Umbilical cord (tissue), 2 donors: Measurements from ENCODE around the gene CEP164. TPM values are rescaled to one million over a fixed set of nuclear protein-coding genes. Genes with fewer than 3 reads are reported as not detected.
"Not testable (repeated sequence)": the region's sequence is repeated elsewhere in the genome, so short reads cannot be mapped to it uniquely, and the experiment has no call there.

ENCODE experiments used
- DNase-seq: peaks from one replicate; pipeline ENCODE4 v3.0.0-alpha.2; 2015; ENCODE audit warnings: low spot score
- total RNA-seq: library from RNA; depleted of rRNA; stranded (reverse); fragments of >200 nt; gene quantifications from one replicate; pipeline ENCODE4 v1.2.3, GENCODE V29; 2014; ENCODE audit warnings: low replicate concordance; ENCODE audit not compliant: insufficient read depth

CEP164 gene
- total RNA-seq, 1 donor from 2014 or later: 49.8 TPM

GRCh38 chr11:117392979-117393378 is 65.3 kb downstream of the CEP164 start:
- DNase-seq: no peak

- no peak for DNase-seq
These were observed 66.7 kb downstream of the CEP164 start for GRCh38 chr11:117394221-117394925.

DNA sequence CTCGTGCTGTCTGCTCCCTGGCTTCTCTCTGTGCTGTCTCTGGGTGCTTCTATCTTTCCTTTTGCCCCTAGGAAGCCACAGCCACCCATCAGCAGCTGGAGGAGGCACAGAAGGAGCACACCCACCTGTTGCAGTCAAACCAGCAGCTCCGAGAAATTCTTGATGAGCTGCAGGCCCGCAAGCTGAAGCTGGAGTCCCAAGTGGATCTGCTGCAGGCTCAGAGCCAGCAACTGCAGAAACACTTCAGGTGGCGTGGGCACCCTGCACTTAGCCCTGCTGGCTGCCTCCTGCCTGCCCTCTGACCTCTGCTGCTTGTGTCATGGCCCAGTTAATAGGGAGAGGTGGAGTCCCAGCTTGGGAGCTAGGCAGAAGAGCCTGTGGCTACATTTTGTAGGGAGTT is 67.8 kb downstream of the CEP164 start:
- DNase-seq: no peak

- no peak for DNase-seq
These were observed 69.3 kb downstream of the CEP164 start for GRCh38 chr11:117396970-117397369.

GRCh38 chr11:117398618-117399017 is 71.0 kb downstream of the CEP164 start:
- DNase-seq: not testable (repeated sequence)

DNA sequence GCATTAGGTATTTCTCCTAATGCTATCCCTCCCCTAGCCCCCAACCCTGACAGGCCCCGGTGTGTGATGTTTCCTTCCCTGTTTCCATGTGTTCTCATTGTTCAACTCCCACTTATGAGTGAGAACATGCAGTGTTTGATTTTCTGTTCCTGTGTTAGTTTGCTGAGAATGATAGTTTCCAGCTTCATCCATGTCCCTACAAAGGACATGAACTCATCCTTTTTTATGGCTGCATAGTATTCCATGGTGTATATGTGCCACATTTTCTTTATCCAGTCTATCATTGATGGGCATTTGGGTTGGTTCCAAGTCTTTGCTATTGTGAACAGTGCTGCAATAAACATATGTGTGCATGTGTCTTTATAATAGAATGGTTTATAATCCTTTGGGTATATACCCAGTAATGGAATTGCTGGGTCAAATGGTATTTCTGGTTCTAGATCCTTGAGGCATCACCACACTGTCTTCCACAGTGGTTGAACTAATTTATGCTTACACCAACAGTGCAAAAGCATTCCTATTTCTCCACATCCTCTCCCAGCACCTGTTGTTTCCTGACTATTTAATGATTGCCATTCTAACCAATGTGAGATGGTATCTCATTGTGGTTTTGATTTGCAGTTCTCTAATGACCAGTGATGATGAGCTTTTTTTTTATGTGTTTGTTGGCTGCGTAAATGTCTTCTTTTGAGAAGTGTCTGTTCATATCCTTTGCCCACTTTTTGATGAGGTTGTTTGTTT is 71.6 kb downstream of the CEP164 start:
- not testable (repeated sequence) for DNase-seq

DNA sequence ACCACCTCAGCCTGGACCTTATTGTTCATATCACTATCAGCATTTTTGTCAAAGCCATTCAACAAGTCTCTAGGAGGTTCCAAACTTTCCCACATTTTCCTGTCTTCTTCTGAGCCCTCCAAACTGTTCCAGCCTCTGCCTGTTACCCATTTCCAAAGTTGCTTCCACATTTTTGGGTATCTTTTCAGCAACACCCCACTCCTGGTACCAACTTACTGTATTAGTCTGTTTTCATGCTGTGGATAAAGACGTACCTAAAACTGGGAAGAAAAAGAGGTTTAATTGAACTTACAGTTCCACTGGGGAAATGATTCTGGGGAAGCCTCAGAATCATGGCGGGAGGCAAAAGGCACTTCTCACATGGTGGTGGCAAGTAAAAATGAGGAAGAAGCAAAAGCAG is 78.2 kb downstream of the CEP164 start:
- not testable (repeated sequence) for DNase-seq

DNA sequence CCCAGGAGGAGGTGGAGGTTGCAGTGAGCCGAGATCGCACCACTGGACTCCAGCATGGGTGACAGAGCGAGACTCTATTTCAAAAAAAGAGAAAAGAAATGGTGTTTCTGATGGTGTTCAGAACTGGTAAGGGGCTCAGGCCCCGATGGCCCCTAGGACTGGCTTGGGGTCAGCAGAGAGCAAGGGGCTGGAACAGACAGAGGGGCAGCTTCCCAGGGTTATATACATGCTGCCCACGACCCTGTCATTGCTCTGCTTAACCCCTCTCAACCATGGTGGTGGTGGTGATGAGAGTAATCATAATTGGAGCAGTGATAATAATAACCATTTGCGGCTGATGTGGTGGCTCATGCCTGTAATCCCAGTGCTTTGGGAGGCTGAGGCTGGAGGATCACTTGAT is 79.4 kb downstream of the CEP164 start:
- DNase-seq: no peak

DNA sequence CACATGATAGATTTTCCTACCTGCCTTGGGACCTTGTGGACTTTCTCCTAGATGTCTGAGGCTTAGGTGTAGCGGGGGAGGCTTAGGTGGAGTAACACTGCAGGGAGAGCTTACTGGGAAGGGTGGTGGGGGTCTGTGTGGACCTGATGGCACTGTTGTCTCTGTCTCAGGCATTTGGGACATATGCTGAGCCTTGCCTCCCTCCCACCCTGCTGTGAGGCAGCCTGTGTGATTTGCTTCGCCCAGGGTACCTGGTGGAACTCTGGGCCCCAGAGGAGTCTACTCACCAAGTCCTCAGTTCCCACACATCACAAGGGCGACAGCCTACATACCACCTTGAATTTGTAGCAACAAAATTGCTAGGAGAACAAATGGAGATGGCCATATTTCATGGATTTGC is 80.7 kb downstream of the CEP164 start:
- DNase-seq: no peak

- no peak for DNase-seq
These were observed 81.9 kb downstream of the CEP164 start for GRCh38 chr11:117409511-117409910.

GRCh38 chr11:117410238-117410637 is 82.6 kb downstream of the CEP164 start:
- no peak for DNase-seq

DNA sequence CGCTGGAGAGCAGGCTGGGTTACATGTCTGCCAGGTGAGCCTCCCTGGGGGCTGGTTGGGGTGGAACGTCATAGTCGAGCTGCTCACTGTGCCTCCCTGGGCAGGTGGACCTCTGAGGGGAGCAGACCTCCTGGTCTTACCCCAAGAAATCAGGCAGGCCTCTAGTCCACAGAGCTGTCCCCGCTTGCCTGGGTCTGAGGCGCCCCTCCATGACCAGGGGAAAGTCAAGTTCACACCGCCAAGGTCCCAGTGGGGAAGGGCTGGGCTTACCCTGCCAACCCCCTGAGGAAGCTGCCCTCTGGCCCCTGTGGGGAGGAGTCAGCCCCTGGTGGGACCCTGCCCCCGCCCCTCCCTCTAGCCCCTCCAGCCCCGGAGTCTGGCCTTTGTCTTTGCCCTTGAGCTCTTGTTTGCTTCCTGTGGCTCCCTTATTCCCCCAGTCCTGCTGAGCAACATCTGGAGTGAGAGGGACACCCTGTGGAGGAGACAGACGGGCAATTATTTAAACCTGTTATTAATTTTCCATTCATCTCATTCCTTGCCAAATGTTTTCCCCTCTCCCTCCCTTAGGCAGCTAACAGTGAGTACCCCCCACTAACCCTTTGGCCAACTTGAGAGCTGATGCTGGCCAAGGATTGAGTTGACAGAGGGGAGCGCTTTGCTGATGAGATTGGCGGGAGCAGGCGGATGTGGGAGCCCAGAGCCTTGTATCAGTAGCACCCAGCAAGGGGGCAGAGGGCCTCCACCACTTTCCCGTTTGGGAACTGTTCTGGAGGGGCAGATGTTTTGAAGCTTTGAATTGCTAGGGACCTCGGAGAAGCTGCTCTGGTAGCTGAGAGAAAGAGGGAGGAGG is 83.4 kb downstream of the CEP164 start:
- no peak for DNase-seq

GRCh38 chr11:117411736-117412135 is 84.1 kb downstream of the CEP164 start:
- DNase-seq: no peak

GRCh38 chr11:117412176-117412575 is 84.5 kb downstream of the CEP164 start:
- no peak for DNase-seq

GRCh38 chr11:117412653-117413275 is 85.1 kb downstream of the CEP164 start:
- DNase-seq: no peak

DNA sequence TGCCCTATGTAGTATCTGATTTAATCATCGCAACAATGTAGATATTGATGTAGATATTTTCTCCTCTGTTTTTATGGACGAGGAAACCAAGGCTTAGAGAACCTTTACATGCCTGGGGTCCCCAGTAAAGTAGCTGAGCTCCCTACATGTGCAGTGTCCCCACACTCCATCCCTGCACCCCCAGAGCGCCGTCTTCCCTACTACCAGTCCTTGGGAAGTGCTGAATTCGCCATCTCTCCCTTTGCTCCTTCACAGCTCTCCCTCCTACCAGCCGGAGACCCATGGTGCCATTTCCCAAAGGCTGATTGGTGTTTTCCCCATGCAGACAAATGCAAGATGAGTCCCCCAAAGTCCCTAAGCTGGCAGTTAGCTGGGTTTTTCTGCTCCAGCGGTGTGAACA is 86.0 kb downstream of the CEP164 start:
- DNase-seq: no peak

DNA sequence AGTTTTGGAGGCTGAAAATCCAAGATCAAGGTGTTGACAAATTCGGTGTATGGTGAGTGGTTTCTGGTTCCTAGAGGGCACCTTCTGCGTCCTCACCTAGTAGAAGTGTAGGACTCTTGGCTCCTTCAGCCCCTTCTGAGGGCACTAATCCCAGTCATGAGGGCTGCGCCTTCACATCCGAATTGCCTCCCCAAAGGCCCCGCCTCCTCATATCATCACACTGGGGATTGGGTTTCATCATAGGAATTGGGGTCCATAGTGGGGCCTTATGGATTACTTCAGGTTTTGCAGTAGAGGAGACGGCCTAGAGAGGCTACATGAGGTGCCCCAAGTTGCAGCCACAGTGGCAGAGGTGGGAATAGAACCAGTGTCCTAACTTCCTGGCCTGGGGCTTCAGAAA is 87.1 kb downstream of the CEP164 start:
- no peak for DNase-seq

- DNase-seq: no peak
These were observed 87.8 kb downstream of the CEP164 start for GRCh38 chr11:117415358-117415896.

DNA sequence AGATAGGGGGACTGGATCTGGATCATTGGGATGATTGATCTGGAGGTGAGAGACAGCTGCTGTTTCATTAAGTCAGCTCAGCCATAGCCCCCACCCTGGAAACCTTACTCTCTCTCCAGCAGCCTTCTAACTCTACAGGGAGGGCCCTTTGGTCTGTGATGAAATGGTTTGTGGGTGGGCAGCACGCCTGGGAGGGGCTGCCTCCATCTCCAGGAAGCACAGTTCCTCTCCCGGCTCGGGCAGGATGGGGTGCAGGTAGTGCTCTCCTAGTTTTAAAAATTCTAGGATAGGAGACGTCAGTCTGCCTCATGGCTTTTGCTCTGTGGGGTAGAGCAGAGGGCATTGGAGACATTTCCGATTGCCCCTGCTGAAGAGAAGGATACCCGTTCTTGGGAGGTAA is 89.7 kb downstream of the CEP164 start:
- no peak for DNase-seq

DNA sequence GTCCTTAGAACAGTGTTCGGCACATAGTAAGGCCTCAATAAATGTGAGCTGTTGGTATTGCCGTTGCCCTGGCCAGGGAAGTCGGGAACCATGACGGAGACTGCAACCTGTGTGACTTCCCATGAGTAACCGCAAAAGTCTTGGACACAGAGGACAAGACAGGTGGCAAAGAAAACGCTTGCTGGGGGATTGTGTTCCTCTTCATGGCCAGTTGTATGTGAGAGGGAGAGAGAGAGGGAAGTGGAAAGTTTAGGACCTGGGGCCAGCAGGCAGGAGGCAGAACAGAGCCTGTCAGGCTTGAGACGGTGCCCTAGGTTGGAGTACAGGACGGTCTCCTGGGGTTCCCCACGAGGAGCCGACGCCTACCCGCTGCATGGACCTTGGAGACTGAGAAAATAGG is 90.2 kb downstream of the CEP164 start:
- no peak for DNase-seq

GRCh38 chr11:117418737-117419481 is 91.3 kb downstream of the CEP164 start:
- DNase-seq: no peak
